SK-N-SH (cell line): ENCODE results near the gene FAM234A. TPM values are rescaled to one million over a fixed set of nuclear protein-coding genes. Genes with fewer than 3 reads are reported as not detected.

Experiments used
- CTCF ChIA-PET: fragments of 300-600, 350-600 bp; formaldehyde crosslinking; extraction: SDS; loops from one replicate; lab custom pipeline; 2021; lab: Yijun Ruan, JAX
- POLR2A ChIA-PET: fragments of 350-600 bp; sonication (Branson Sonifier 250); formaldehyde crosslinking; extraction: SDS; loops from one replicate; lab custom pipeline; 2020; ENCODE audit warnings: antibody characterized with exemption, inconsistent platforms; lab: Yijun Ruan, JAX
- DNase-seq: peaks from one replicate; pipeline ENCODE4 v3.0.0; 2012
- H2AFZ ChIP-seq: fragments of 200-600 bp; sonication (generic); 2 replicates; pipeline ENCODE4 v1.8.1; 2016; ENCODE audit warnings: antibody characterized with exemption, mild to moderate bottlenecking, low read depth
- H3F3A ChIP-seq: fragments of 200-600 bp; sonication (generic); replicated peaks from 2 replicates; pipeline ENCODE3; 2016; ENCODE audit warnings: antibody characterized with exemption, mild to moderate bottlenecking; ENCODE audit not compliant: insufficient read depth
- H3K27ac ChIP-seq, 2 experiments: fragments of 200-500 bp in 1 of 2; fragments of 200-600 bp in 1 of 2; sonication (Bioruptor generic) in 1 of 2; sonication (generic), shearing (Covaris generic) in 1 of 2; 2 replicates each; pipeline versions ENCODE4 v1.5.1 to v1.6.1; 2014 to 2016; ENCODE audit warnings: low read depth in 2 of 2, inconsistent platforms in 1 of 2, low read length in 1 of 2, mild to moderate bottlenecking in 1 of 2, mixed read lengths in 1 of 2
- H3K27me3 ChIP-seq: fragments of 200-600 bp; sonication (generic), shearing (Covaris generic); 2 replicates; pipeline ENCODE4 v1.6.1; 2016; ENCODE audit warnings: mixed run types; ENCODE audit not compliant: insufficient read depth
- H3K36me3 ChIP-seq, 2 experiments: fragments of 200-500 bp in 1 of 2; fragments of 200-600 bp in 1 of 2; sonication (Bioruptor generic) in 1 of 2; sonication (generic) in 1 of 2; replicated peaks in 1 of 2; 2 replicates each; pipeline versions ENCODE3 to v1.5.1; 2014 to 2016; ENCODE audit warnings: low read length in 1 of 2, mild to moderate bottlenecking in 1 of 2; ENCODE audit not compliant: insufficient read depth in 2 of 2, control insufficient read depth in 1 of 2
- H3K4me1 ChIP-seq, 2 experiments: fragments of 200-500 bp in 1 of 2; fragments of 200-600 bp in 1 of 2; sonication (Bioruptor generic) in 1 of 2; sonication (generic), shearing (Covaris generic) in 1 of 2; 2 replicates each; pipeline versions ENCODE4 v1.5.1 to v1.6.1; 2014 to 2016; ENCODE audit warnings: low read depth in 1 of 2, low read length in 1 of 2, mixed run types in 1 of 2; ENCODE audit not compliant: insufficient read depth in 2 of 2, control insufficient read depth in 1 of 2
- H3K4me2 ChIP-seq: fragments of 200-600 bp; sonication (generic), shearing (Covaris generic); 2 replicates; pipeline ENCODE4 v1.6.1; 2017; ENCODE audit warnings: mixed run types
- H3K4me3 ChIP-seq, 2 experiments: fragments of 200-500 bp in 1 of 2; fragments of 200-600 bp in 1 of 2; sonication (Bioruptor generic) in 1 of 2; sonication (generic), shearing (Covaris generic) in 1 of 2; 2 replicates each; pipeline versions ENCODE4 v1.5.1 to v1.8.1; 2014 to 2016; ENCODE audit warnings: low read depth in 2 of 2, inconsistent platforms in 1 of 2, low read length in 1 of 2, mild to moderate bottlenecking in 1 of 2, mixed read lengths in 1 of 2, moderate library complexity in 1 of 2
- H3K79me2 ChIP-seq: fragments of 200-600 bp; sonication (generic); 2 replicates; pipeline ENCODE4 v1.8.1; 2017; ENCODE audit warnings: mild to moderate bottlenecking; ENCODE audit not compliant: insufficient read depth
- H3K9ac ChIP-seq: fragments of 200-600 bp; sonication (generic); 2 replicates; pipeline ENCODE4 v1.6.1; 2017; ENCODE audit warnings: mixed run types
- H3K9me2 ChIP-seq: fragments of 200-600 bp; sonication (generic); 2 replicates; pipeline ENCODE4 v1.6.1; 2017; ENCODE audit warnings: mixed run types
- H3K9me3 ChIP-seq: fragments of 200-600 bp; sonication (generic); 2 replicates; pipeline ENCODE4 v1.6.1; 2017; ENCODE audit warnings: mixed run types, mild to moderate bottlenecking, moderate library complexity
- H4K20me1 ChIP-seq: fragments of 200-600 bp; sonication (generic); 2 replicates; pipeline ENCODE4 v1.6.1; 2017; ENCODE audit warnings: mild to moderate bottlenecking, mixed run types; ENCODE audit not compliant: insufficient read depth
- FOXJ3 ChIP-seq: sonication (generic); formaldehyde crosslinking; IDR thresholded peaks from 2 replicates; pipeline ENCODE4 v1.5.1; 2020; ENCODE audit warnings: mild to moderate bottlenecking, missing genetic modification reagents
- FOXM1 ChIP-seq: IDR thresholded peaks from 2 replicates; pipeline ENCODE4 v1.4.0; 2012; ENCODE audit warnings: low read depth, mild to moderate bottlenecking
- GABPA ChIP-seq: IDR thresholded peaks from 2 replicates; pipeline ENCODE4 v1.4.0; 2012; ENCODE audit warnings: low read depth, mild to moderate bottlenecking
- NFIC ChIP-seq: IDR thresholded peaks from 2 replicates; pipeline ENCODE4 v1.4.0; 2012; ENCODE audit warnings: borderline replicate concordance
- PBX3 ChIP-seq: IDR thresholded peaks from 2 replicates; pipeline ENCODE4; 2012
- RAD21 ChIP-seq: IDR thresholded peaks from 2 replicates; pipeline ENCODE4 v1.6.1; 2012; ENCODE audit warnings: mild to moderate bottlenecking, low read length
- REST ChIP-seq: IDR thresholded peaks from 2 replicates; pipeline ENCODE4 v1.6.1; 2012; ENCODE audit warnings: mild to moderate bottlenecking, low read depth, low read length, moderate library complexity
- SMC3 ChIP-seq: IDR thresholded peaks from 2 replicates; pipeline ENCODE4 v1.6.1; 2012; ENCODE audit warnings: low read depth, low read length, improper control_type of control experiment
- YY1 ChIP-seq: IDR thresholded peaks from 2 replicates; pipeline ENCODE4 v1.4.0; 2012; ENCODE audit warnings: low read depth, mild to moderate bottlenecking
- WGBS: methylation state at CpG from one replicate; pipeline ENCODE4 v1.1.6; 2017; ENCODE audit warnings: low lambda C conversion rate; 5-methylcytosine and 5-hydroxymethylcytosine counted together
- polyA plus RNA-seq, 3 experiments: library from polyadenylated mRNA; depleted of rRNA; stranded (reverse); fragments of >200 nt; gene quantifications; 2 replicates each; pipeline ENCODE4 v1.2.3, GENCODE V29; 2012
- TF ChIP-seq, protein P1 (sequence below): IDR thresholded peaks from 2 replicates; pipeline ENCODE4 v1.4.0; 2012; ENCODE audit warnings: low read depth, borderline replicate concordance

FAM234A gene
- polyA plus RNA-seq, 1 of the 3 experiments (the other 2 are of a cell fraction): 126 TPM

- H3K36me3 ChIP-seq: peaks cover 0 to 29% of the 10 kb centered on the region in 2 experiments
- POLR2A ChIA-PET: no interaction called here
- TF ChIP-seq GABPA: no peak
- TF ChIP-seq YY1: no peak
- TF ChIP-seq PBX3: no peak
- TF ChIP-seq, protein P1, sequence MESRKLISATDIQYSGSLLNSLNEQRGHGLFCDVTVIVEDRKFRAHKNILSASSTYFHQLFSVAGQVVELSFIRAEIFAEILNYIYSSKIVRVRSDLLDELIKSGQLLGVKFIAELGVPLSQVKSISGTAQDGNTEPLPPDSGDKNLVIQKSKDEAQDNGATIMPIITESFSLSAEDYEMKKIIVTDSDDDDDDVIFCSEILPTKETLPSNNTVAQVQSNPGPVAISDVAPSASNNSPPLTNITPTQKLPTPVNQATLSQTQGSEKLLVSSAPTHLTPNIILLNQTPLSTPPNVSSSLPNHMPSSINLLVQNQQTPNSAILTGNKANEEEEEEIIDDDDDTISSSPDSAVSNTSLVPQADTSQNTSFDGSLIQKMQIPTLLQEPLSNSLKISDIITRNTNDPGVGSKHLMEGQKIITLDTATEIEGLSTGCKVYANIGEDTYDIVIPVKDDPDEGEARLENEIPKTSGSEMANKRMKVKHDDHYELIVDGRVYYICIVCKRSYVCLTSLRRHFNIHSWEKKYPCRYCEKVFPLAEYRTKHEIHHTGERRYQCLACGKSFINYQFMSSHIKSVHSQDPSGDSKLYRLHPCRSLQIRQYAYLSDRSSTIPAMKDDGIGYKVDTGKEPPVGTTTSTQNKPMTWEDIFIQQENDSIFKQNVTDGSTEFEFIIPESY: no peak
- TF ChIP-seq FOXM1: no peak
- TF ChIP-seq SMC3: no peak
- TF ChIP-seq RAD21: no peak
- TF ChIP-seq, all 33 proteins: peak for 0
- CTCF ChIA-PET: no interaction called here
- no peak for DNase-seq
- no peak overlapping the region for H2AFZ ChIP-seq
- H3K9me2 ChIP-seq: no peaks in the 10 kb centered on the region
- H3K9ac ChIP-seq: no peak overlapping the region
- no peaks in the 10 kb centered on the region for H3K4me1 ChIP-seq
- H3K27ac ChIP-seq: no peak overlapping the region
- no peak overlapping the region for H3K4me2 ChIP-seq
- H3F3A ChIP-seq: no peaks in the 10 kb centered on the region
- WGBS: 80% methylated on average over 1 of the region's 14 CpGs
- H3K9me3 ChIP-seq: no peaks in the 10 kb centered on the region
- no peak overlapping the region for H3K4me3 ChIP-seq
- H3K79me2 ChIP-seq: no peaks in the 10 kb centered on the region
- no peaks in the 10 kb centered on the region for H3K27me3 ChIP-seq
- no peaks in the 10 kb centered on the region for H4K20me1 ChIP-seq
Measured at GRCh38 chr16:296276-296675, 61.7 kb downstream of the FAM234A start.

DNA sequence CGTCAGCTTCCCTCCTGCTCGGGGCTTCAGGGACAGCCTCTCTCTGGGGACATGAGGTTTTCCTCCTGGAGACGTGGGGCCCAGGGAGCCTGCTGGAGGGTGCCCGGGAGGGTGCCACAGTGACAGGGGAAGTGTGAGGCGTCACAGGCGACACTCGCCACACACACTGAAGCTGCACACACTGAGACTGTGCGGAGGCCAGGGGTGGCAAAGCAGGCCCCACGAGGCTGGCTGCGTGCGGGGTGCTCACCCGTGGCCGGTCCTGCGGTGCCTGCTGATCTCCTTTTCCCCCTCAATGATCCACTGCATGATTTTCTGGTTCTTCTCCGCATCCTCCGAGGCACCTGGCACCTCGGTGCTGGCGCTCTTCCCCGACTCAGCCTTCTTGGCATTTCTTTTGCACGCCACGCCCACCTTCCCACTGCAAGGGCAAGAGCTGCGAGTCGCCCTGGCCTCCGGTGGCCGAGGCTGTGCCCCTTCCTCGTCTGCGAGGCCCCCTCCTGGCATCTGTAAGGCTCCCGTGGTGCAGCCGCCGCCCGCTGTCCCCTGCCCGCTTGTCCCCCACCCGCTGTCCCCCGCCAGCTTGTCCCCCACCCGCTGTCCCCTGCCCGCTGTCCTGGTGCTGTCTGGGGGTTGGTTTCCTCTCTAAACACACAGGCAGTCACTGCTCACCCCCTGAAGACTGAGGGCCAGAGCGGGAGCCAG lies 62.3 kb downstream of the FAM234A start:
- Histone ChIP-seq H3K79me2 (no peaks in the 10 kb centered on the region), H3K9ac (no peak overlapping the region), H3K36me3 (peaks cover 0 to 23% of the 10 kb centered on the region in 2 experiments), H3K27me3 (no peaks in the 10 kb centered on the region), H3F3A (no peaks in the 10 kb centered on the region), H3K4me3 (no peak overlapping the region), H4K20me1 (no peaks in the 10 kb centered on the region), H3K9me3 (no peaks in the 10 kb centered on the region), H3K4me1 (no peaks in the 10 kb centered on the region), H3K9me2 (no peaks in the 10 kb centered on the region), H2AFZ (no peak overlapping the region), H3K4me2 (no peak overlapping the region), H3K27ac (no peak overlapping the region)
- DNase-seq: no peak
- CTCF ChIA-PET: no interaction called here
- POLR2A ChIA-PET: no interaction called here
- WGBS: 94% methylated on average over 30 of the region's 37 CpGs
- TF ChIP-seq REST (no peak), GABPA (no peak), NFIC (no peak), FOXJ3 (CRISPR knock-in tag) (no peak)
